C4-2B (cell line): ENCODE measurements around the gene TMTC1.

Source experiments
- H3K27ac ChIP-seq: fragments of 450-650 bp; 2 replicates; pipeline ENCODE4 v1.5.1; 2017
- CTCF ChIP-seq: fragments of 450-650 bp; conservative IDR thresholded peaks from 2 replicates; pipeline ENCODE4 v1.5.1; 2017; ENCODE audit warnings: mild to moderate bottlenecking
- ZFX ChIP-seq: fragments of 450-650 bp; IDR thresholded peaks from 2 replicates; pipeline ENCODE4 v1.6.1; 2017

TMTC1 gene

GRCh38 chr12:29773076-29773475 is 10.7 kb downstream of the TMTC1 start:
- H3K27ac ChIP-seq = no peak overlapping the region
- no peak for TF ChIP-seq ZFX
- TF ChIP-seq CTCF = no peak

- no peak overlapping the region for H3K27ac ChIP-seq
- TF ChIP-seq CTCF (no peak), ZFX (no peak)
Observed at GRCh38 chr12:29771786-29772185, 12.0 kb downstream of the TMTC1 start.

GRCh38 chr12:29771165-29771564 is 12.6 kb downstream of the TMTC1 start:
- H3K27ac ChIP-seq = no peak overlapping the region
- TF ChIP-seq ZFX (no peak), CTCF (no peak)

GRCh38 chr12:29769162-29769858 is 14.4 kb downstream of the TMTC1 start:
- H3K27ac ChIP-seq = no peak overlapping the region
- TF ChIP-seq ZFX (no peak), CTCF (no peak)

GRCh38 chr12:29768372-29768771 is 15.4 kb downstream of the TMTC1 start:
- H3K27ac ChIP-seq = no peak overlapping the region
- no peak for TF ChIP-seq ZFX
- TF ChIP-seq CTCF = no peak

- TF ChIP-seq CTCF (no peak), ZFX (no peak)
- no peak overlapping the region for H3K27ac ChIP-seq
Observed at GRCh38 chr12:29763301-29763683, 20.4 kb downstream of the TMTC1 start.

- no peak overlapping the region; the same call in 1 of the 2 replicates for H3K27ac ChIP-seq
- no peak for TF ChIP-seq CTCF
- TF ChIP-seq ZFX = no peak
Observed at GRCh38 chr12:29762637-29763300, 21.0 kb downstream of the TMTC1 start.
